ENCODE data around the gene B4GALNT4. TPM values are rescaled to one million over a fixed set of nuclear protein-coding genes. Genes with fewer than 3 reads are reported as not detected.

Gene B4GALNT4
- total RNA-seq, 1 donor from 2014 or later: 1.5 TPM

- intact Hi-C loops (cut with micrococcal nuclease): no loop called here
- Histone ChIP-seq H3K27ac (replicated peaks) (no peak overlapping the region), H3K4me3 (no peak overlapping the region), H3K27me3 (ENCODE audit: low read depth) (peaks cover 65% of the 10 kb centered on the region), H3K4me1 (no peaks in the 10 kb centered on the region), H3K36me3 (no peaks in the 10 kb centered on the region), H3K9me3 (replicated peaks) (no peaks in the 10 kb centered on the region)
- TF ChIP-seq CTCF (IDR thresholded peaks at IDR 0.05; ENCODE audit: borderline replicate concordance): no peak
- DNase-seq: no peak
Observed at GRCh38 chr11:377883-378500, 8.7 kb downstream of the B4GALNT4 start.

- TF ChIP-seq CTCF (IDR thresholded peaks at IDR 0.05; ENCODE audit: borderline replicate concordance): no peak
- Histone ChIP-seq H3K27me3 (ENCODE audit: low read depth) (peaks cover 58% of the 10 kb centered on the region), H3K4me3 (no peak overlapping the region), H3K4me1 (no peaks in the 10 kb centered on the region), H3K9me3 (replicated peaks) (no peaks in the 10 kb centered on the region), H3K27ac (replicated peaks) (no peak overlapping the region), H3K36me3 (no peaks in the 10 kb centered on the region)
- DNase-seq: no peak
- intact Hi-C loops (cut with micrococcal nuclease): no loop called here
Observed at GRCh38 chr11:379205-380094, 10.2 kb downstream of the B4GALNT4 start.

- Histone ChIP-seq H3K36me3 (no peaks in the 10 kb centered on the region), H3K27ac (replicated peaks) (no peak overlapping the region), H3K27me3 (ENCODE audit: low read depth) (peaks cover 58% of the 10 kb centered on the region), H3K9me3 (replicated peaks) (no peaks in the 10 kb centered on the region), H3K4me1 (no peaks in the 10 kb centered on the region), H3K4me3 (no peak overlapping the region)
- DNase-seq: no peak
- TF ChIP-seq CTCF (IDR thresholded peaks at IDR 0.05; ENCODE audit: borderline replicate concordance): no peak
- intact Hi-C loops (cut with micrococcal nuclease): no loop called here
Observed at GRCh38 chr11:380095-380480, 10.8 kb downstream of the B4GALNT4 start.

GRCh38 chr11:380491-380890 is 11.2 kb downstream of the B4GALNT4 start:
- TF ChIP-seq CTCF (IDR thresholded peaks at IDR 0.05; ENCODE audit: borderline replicate concordance): no peak
- Histone ChIP-seq H3K27ac (replicated peaks) (no peak overlapping the region), H3K27me3 (ENCODE audit: low read depth) (peaks cover 58% of the 10 kb centered on the region), H3K9me3 (replicated peaks) (no peaks in the 10 kb centered on the region), H3K36me3 (no peaks in the 10 kb centered on the region), H3K4me3 (no peak overlapping the region), H3K4me1 (no peaks in the 10 kb centered on the region)
- DNase-seq: no peak
- intact Hi-C loops (cut with micrococcal nuclease): no loop called here

GRCh38 chr11:380996-381395 is 11.7 kb downstream of the B4GALNT4 start:
- peaks cover 1% of the 10 kb centered on the region for H3K9me3 ChIP-seq (replicated peaks)
- TF ChIP-seq CTCF (IDR thresholded peaks at IDR 0.05; ENCODE audit: borderline replicate concordance): no peak
- intact Hi-C loops (cut with micrococcal nuclease): no loop called here
- DNase-seq: no peak
- H3K27ac ChIP-seq (replicated peaks): no peak overlapping the region
- peaks cover 54% of the 10 kb centered on the region for H3K27me3 ChIP-seq (ENCODE audit: low read depth)
- H3K4me1 ChIP-seq: no peaks in the 10 kb centered on the region
- H3K4me3 ChIP-seq: no peak overlapping the region
- H3K36me3 ChIP-seq: no peaks in the 10 kb centered on the region
